ENCODE data around the gene CHD3.

Gene CHD3

DNA sequence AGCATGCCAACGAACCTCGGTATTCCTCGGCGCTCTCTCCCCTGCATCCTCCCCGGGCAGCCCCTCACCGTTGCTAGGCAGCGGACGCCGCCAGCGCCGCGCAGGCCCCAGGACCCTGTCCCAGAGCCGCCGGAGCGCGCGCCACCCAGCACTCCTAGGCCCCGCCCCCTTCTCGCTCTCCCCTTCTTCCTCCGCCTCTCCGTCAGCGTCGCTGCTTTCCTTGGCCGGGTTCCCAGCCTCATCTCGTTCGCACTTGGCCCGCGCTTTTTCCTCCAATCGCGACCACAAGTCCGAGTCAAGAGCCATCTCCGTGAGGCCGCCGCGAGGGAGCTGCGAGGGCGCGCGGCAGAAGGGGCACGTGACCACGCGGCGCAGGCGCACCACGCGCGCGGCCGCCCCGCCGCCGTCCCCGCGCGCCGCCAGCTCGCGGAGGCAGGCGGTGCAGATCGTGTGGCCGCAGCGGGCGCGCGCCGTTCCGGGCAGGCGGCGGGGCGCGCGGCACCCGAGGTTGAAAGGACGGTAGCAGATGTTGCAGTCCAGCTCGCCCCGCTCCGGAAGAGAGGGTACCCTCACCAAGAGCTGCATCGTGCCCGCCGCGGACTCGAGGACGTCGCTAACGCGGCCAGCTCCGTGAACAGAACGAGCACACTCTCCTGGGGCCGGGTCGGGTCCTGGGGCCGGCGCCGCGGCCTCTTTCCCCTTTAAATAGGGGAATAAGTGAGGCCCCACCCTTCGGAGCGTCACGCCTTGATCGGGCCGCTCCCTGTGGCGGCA, 27.2 kb downstream of the CHD3 start, which contains the start of gene RNF227:
TSS of gene RNF227 (minus strand) at position 679 of the 774 bp plus-strand sequence. CDS start at position 585, 94 bp downstream.
- no peak for TF ChIP-seq CTCF (IDR thresholded peaks at IDR 0.05)

GRCh38 chr17:7916385-7916682, 27.7 kb downstream of the CHD3 start:
- TF ChIP-seq CTCF (IDR thresholded peaks at IDR 0.05), result no peak

GRCh38 chr17:7916808-7917207, 28.2 kb downstream of the CHD3 start:
- no peak for TF ChIP-seq CTCF (IDR thresholded peaks at IDR 0.05)

GRCh38 chr17:7922269-7922844, 33.8 kb downstream of the CHD3 start:
- TF ChIP-seq CTCF (IDR thresholded peaks at IDR 0.05), result no peak

DNA sequence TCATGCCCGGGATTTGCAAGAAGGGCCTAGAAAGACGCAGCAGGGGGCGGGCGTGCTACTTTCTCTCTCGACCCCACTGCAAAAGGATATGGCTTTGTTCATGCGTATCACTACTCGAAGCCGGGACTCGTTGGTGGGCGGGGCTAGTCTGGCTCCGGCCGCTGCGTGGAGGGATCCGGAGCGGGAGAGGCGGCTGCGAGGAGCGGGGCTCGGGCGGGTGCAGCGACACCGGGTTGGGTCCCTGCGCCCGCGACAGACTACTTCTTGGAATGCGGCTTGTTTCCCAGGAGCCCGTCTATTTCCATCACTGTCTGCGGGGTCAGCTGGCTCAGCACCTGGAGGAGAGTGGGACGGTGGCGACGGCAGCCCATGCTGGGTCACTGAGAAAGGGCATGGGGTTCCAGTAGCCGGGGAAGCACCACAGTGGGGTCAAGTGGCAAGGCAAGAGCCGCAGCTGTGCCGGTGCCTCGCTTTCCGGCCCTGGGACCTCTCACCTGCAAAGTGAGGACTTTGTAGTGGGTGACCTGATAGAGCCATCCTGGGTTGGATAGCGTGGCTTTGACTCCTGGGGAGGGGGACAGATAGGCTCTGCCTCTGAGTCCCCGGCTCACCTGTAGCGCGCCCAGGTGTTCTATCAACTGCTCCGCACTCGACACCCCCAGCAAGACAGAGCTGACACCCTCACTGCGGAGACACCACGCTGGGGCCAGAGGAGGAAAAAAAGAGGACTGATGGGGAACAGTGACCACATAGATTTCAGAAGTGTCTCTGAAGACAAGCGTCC, 34.4 kb downstream of the CHD3 start:
- no peak for TF ChIP-seq CTCF (IDR thresholded peaks at IDR 0.05)

GRCh38 chr17:7927596-7927995, 39.0 kb downstream of the CHD3 start:
- TF ChIP-seq CTCF (IDR thresholded peaks at IDR 0.05), result no peak

GRCh38 chr17:7929158-7930023, 40.8 kb downstream of the CHD3 start, which contains the start of gene KCNAB3:
Gene KCNAB3, minus strand, starts transcription at chr17:7929856. Its CDS starts 421 bp downstream, at chr17:7929435.
- no peak for TF ChIP-seq CTCF (IDR thresholded peaks at IDR 0.05)
